SH-SY5Y (cell line): ENCODE measurements around the gene ACE.

Source experiments
- GATA2 ChIP-seq: IDR thresholded peaks from 2 replicates; pipeline ENCODE4 v1.6.1; 2011; ENCODE audit warnings: mild to moderate bottlenecking, low read depth, low read length
- GATA3 ChIP-seq: IDR thresholded peaks from 2 replicates; pipeline ENCODE4 v1.6.1; 2011; ENCODE audit warnings: low read depth, mild to moderate bottlenecking, low read length, moderate library complexity

DNA sequence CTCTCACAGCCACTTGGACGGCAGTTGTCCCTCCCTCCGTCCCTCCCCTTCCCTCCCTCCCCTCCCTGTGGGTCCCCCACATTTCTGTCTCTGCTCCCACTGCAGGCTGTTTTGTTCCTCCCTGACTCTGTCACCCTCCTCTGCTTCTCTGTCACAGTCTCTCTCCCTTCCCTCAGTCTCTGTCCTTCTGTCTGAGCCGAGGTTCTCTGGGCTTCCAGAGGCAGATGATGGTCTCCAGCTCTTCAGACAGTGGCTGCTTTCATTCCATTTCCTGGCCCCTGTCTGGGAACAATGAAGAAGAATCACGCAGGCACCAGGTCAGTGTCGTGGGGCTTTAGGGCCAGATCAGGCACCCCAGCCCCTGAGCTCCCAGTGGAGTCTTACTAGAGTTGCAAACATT is 21.9 kb upstream of the ACE start:
- TF ChIP-seq GATA3 (no peak), GATA2 (no peak)
